Measurements from ENCODE around the gene CARMIL1.

The CARMIL1 gene

GRCh38 chr6:25614052-25614451 lies 334.9 kb downstream of the CARMIL1 start:
- no peak for TF ChIP-seq CTCF (IDR thresholded peaks at IDR 0.05)

GRCh38 chr6:25615471-25615870 lies 336.3 kb downstream of the CARMIL1 start:
- no peaks in the 10 kb centered on the region for H3K4me1 ChIP-seq (ENCODE audit: control insufficient read depth in 1 of 2, insufficient read depth in 1 of 2, low read depth in 1 of 2, low read length in 1 of 2)
- H3K4me3 ChIP-seq (ENCODE audit: low read depth in 1 of 2, low read length in 1 of 2) = no peak overlapping the region
- H3K27me3 ChIP-seq = peaks cover 4% of the 10 kb centered on the region
- no peak overlapping the region for H3K27ac ChIP-seq
- no peaks in the 10 kb centered on the region for H3K9me3 ChIP-seq
- no peaks in the 10 kb centered on the region for H3K36me3 ChIP-seq
- no peak for TF ChIP-seq CTCF (IDR thresholded peaks at IDR 0.05)

More at GRCh38 chr6:25614052-25614451, 334.9 kb downstream of the CARMIL1 start:
- Histone ChIP-seq H3K9me3 (no peaks in the 10 kb centered on the region), H3K4me1 (ENCODE audit: control insufficient read depth in 1 of 2, insufficient read depth in 1 of 2, low read depth in 1 of 2, low read length in 1 of 2) (no peaks in the 10 kb centered on the region), H3K27ac (no peak overlapping the region), H3K27me3 (peaks cover 2% of the 10 kb centered on the region), H3K36me3 (no peaks in the 10 kb centered on the region), H3K4me3 (ENCODE audit: low read depth in 1 of 2, low read length in 1 of 2) (no peak overlapping the region)

- H3K4me3 ChIP-seq (ENCODE audit: low read depth in 1 of 2, low read length in 1 of 2) = no peak overlapping the region
- no peaks in the 10 kb centered on the region for H3K9me3 ChIP-seq
- peaks cover 4% of the 10 kb centered on the region for H3K27me3 ChIP-seq
- no peak overlapping the region for H3K27ac ChIP-seq
- H3K4me1 ChIP-seq (ENCODE audit: control insufficient read depth in 1 of 2, insufficient read depth in 1 of 2, low read depth in 1 of 2, low read length in 1 of 2) = no peaks in the 10 kb centered on the region
- no peak for TF ChIP-seq CTCF (IDR thresholded peaks at IDR 0.05)
- H3K36me3 ChIP-seq = no peaks in the 10 kb centered on the region
Observed at GRCh38 chr6:25617997-25618396, 338.8 kb downstream of the CARMIL1 start.

GRCh38 chr6:25619217-25619616 lies 340.0 kb downstream of the CARMIL1 start:
- Histone ChIP-seq H3K27me3 (peaks cover 4% of the 10 kb centered on the region), H3K36me3 (no peaks in the 10 kb centered on the region), H3K27ac (no peak overlapping the region), H3K4me1 (ENCODE audit: control insufficient read depth in 1 of 2, insufficient read depth in 1 of 2, low read depth in 1 of 2, low read length in 1 of 2) (no peaks in the 10 kb centered on the region), H3K9me3 (no peaks in the 10 kb centered on the region), H3K4me3 (ENCODE audit: low read depth in 1 of 2, low read length in 1 of 2) (no peak overlapping the region)
- no peak for TF ChIP-seq CTCF (IDR thresholded peaks at IDR 0.05)

- Histone ChIP-seq H3K9me3 (no peaks in the 10 kb centered on the region), H3K4me3 (ENCODE audit: low read depth in 1 of 2, low read length in 1 of 2) (no peak overlapping the region), H3K36me3 (no peaks in the 10 kb centered on the region), H3K4me1 (ENCODE audit: control insufficient read depth in 1 of 2, insufficient read depth in 1 of 2, low read depth in 1 of 2, low read length in 1 of 2) (no peaks in the 10 kb centered on the region), H3K27me3 (peaks cover 4% of the 10 kb centered on the region), H3K27ac (no peak overlapping the region)
- TF ChIP-seq CTCF (IDR thresholded peaks at IDR 0.05) = no peak
Observed at GRCh38 chr6:25620391-25620790, 341.2 kb downstream of the CARMIL1 start.

- no peaks in the 10 kb centered on the region for H3K4me1 ChIP-seq (ENCODE audit: control insufficient read depth in 1 of 2, insufficient read depth in 1 of 2, low read depth in 1 of 2, low read length in 1 of 2)
- TF ChIP-seq CTCF (IDR thresholded peaks at IDR 0.05) = no peak
- H3K4me3 ChIP-seq (ENCODE audit: low read depth in 1 of 2, low read length in 1 of 2) = no peak overlapping the region
- no peaks in the 10 kb centered on the region for H3K9me3 ChIP-seq
- H3K27ac ChIP-seq = no peak overlapping the region
- H3K27me3 ChIP-seq = peaks cover 4% of the 10 kb centered on the region
- H3K36me3 ChIP-seq = no peaks in the 10 kb centered on the region
Observed at GRCh38 chr6:25623065-25623464, 343.9 kb downstream of the CARMIL1 start.

Data from neutrophil (primary cell).